Mammary epithelial cell (primary cell): ENCODE data around the gene UCP2.

Source experiments
- EZH2 ChIP-seq: IDR thresholded peaks from 2 replicates; pipeline ENCODE4 v1.6.1; 2012; ENCODE audit warnings: low read length, inconsistent platforms, borderline replicate concordance
- TF ChIP-seq, protein P1 (sequence below), 2 donors: IDR thresholded peaks in 1 of 2; conservative IDR thresholded peaks in 1 of 2; 2 replicates each; pipeline ENCODE4 v1.5.1; 2011 to 2012; ENCODE audit warnings: inconsistent platforms in 2 of 2, low read length in 2 of 2, mild to moderate bottlenecking in 2 of 2, control low read depth in 1 of 2, low read depth in 1 of 2; ENCODE audit not compliant: insufficient read depth in 1 of 2; ENCODE audit errors: extremely low read depth in 1 of 2

DNA sequence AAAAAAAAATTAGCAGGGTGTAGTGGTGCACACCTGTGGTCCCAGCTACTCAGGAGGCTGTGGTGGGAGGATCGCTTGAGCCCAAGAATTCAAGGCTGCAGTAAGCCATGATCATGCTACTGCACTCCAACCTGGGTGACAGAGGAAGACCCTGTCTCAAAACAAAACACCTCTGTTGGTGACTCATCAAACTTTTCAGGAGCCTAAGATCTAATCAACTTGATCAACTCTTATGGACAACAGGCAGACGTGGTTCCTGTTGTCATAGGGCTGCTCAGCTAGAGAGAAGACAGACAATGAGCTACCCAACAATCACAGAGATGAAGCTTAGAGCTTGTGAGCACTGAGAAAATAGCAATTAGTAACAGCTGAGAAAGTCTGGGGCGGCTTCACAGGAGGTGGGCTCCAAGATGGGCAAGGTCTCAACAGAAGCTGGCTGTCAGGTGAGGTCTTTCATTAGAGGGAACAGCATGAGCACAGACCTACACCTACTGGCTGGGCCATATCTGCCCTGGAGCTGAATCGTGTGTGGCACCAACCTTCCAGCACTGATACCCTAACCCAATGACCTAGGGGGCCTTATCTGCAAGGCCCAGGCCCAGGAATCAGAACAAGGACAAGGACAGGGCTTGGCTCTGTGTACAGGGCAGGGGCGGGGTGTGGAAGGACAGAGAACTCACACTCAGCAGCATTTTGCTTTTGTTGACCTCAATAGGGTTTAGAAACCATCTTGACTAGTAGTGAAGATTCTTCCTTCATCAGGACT is 33.5 kb upstream of the UCP2 start:
- TF ChIP-seq, protein P1, sequence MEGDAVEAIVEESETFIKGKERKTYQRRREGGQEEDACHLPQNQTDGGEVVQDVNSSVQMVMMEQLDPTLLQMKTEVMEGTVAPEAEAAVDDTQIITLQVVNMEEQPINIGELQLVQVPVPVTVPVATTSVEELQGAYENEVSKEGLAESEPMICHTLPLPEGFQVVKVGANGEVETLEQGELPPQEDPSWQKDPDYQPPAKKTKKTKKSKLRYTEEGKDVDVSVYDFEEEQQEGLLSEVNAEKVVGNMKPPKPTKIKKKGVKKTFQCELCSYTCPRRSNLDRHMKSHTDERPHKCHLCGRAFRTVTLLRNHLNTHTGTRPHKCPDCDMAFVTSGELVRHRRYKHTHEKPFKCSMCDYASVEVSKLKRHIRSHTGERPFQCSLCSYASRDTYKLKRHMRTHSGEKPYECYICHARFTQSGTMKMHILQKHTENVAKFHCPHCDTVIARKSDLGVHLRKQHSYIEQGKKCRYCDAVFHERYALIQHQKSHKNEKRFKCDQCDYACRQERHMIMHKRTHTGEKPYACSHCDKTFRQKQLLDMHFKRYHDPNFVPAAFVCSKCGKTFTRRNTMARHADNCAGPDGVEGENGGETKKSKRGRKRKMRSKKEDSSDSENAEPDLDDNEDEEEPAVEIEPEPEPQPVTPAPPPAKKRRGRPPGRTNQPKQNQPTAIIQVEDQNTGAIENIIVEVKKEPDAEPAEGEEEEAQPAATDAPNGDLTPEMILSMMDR (conservative IDR thresholded peaks at IDR 0.05 in 1 of 2, IDR thresholded peaks at IDR 0.05 in 1 of 2; ENCODE audit: extremely low read depth in 1 of 2, insufficient read depth in 1 of 2, low read depth in 1 of 2, low read length in 2 of 2), result no peak
- no peak for TF ChIP-seq EZH2
